ENCODE measurements around the gene CXCR3.
A peak's percentile ranks its signal among the peaks of the same experiment; 100 is the strongest.
"Not testable (repeated sequence)": the region's sequence is repeated elsewhere in the genome, so short reads cannot be mapped to it uniquely, and the experiment has no call there.

CXCR3 gene

GRCh38 chrX:71618303-71618721 lies at the start of gene CXCR3:
TSS of gene CXCR3 (minus strand) at chrX:71618511. CDS start at chrX:71618449, 62 bp downstream.
- DNase-seq (ENCODE audit: low read depth in 1 of 2, low spot score in 1 of 2): peak; percentile 19 to 21

DNA sequence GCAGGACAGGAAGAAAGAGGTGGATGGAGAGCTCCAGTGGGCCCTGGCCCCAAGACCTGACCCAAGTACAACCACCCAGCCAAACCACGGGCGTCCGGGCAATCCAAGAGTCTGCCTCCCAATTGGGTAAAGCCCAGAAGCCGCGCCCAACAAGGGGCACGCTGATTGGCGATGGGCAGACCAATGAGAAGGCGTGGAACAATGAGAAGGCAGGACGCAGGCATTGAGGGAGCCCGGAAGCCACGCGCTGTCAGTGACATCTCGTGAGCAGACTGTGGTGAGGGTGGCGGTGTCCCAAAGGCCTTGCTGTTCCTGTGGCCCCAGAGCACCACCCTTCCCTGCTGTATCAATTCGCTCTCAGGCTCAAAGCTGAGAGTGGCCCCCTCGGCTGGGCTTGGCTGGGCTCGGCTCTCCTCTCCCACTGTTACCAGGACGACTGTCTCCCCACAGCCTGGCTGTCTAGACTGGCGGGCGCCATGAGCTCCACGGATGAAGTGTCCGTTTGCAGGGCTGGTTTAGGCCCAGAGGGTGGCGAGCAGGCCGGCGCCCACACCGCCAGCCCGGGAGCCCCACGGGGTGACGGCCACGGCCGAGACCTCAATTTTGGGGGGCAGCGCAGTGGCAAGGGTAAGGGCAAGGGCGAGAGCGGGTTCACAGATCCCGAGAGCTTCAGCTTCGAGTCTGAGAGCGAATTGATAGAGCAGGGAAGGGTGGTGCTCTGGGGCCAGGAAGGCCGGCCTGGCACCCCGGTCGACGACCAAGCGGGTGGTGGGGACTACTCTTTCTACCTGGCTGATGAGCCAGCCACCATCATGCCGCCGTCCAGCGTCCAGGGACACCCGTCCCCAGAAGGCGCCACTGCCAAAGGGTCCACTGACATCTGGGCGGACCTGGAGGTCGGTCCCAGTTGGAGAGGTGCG lies 49.3 kb upstream of the CXCR3 start, which contains the start of gene LOC101059915:
Gene LOC101059915 (plus strand): TSS at position 219 of the 920 bp plus-strand sequence.
- DNase-seq (ENCODE audit: low read depth in 1 of 2, low spot score in 1 of 2): no peak

DNA sequence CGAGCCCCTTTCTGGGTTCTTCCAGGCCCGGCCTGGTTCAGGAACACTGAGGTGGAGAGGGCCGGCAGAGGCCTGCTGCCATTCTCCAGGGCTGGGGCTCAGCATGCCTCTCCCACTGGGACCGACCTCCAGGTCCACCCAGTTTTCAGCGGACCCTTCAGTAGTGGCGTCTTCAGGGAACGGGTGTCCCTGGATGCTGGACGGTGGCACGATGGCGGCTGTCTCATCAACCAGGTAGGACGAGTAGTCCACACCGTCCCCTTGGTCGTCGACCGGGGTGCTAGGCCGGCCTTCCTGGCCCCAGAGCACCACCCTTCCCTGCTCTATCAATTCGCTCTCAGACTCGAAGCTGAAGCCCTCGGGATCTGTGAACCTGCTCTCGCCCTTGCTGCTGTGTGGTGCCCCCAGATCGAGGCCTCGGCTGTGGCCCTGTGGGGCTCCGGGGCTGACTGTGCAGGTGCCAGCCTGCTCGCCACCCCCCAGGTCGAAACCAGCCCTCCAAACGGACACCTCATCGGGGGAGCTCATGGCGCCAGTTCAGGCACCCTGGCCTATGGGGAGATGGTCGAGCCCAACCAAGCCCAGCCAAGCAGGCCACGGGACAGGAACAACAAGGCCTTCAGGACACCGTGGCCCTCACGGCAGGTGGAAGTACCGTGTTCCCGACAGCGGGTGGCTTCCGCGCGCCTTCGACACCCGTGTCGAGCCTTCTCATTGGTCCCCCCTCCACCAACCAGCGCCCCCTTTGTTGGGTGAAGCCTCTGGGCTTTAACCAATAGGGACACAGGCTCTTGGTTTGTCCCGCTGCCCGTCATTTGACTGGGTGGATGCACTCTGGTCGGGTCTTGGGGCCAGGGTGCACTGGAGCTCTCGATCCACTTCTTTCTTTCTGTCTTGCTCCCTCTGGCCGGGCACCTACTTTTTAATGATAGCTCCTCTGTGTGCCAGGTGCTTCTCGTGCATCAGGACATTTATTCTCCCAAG lies 48.2 kb upstream of the CXCR3 start:
- DNase-seq (ENCODE audit: low read depth in 1 of 2, low spot score in 1 of 2): no peak

DNA sequence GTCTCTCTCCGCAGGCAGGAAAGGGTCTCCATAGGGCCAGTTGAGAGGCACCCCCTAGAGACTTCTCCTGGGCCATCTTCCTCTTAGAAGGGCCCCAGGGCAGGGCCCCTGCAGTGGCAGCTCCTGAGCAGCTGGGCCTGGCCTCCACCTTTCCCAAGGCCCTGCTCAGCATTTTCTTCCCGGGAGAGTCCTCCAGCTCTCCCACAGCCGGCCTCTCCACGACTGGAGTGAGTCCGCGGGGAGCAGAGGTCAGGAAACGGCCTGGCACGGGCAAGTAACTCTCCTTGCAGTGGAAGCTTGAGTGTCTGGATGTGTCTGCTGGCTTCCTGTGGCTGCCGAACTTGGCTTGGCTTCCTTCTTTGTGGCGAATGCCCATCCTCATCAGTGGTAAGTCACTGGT lies 47.4 kb upstream of the CXCR3 start:
- no peak for DNase-seq (ENCODE audit: low read depth in 1 of 2, low spot score in 1 of 2)

GRCh38 chrX:71664889-71665491 lies 46.7 kb upstream of the CXCR3 start:
- DNase-seq (ENCODE audit: low read depth in 1 of 2, low spot score in 1 of 2): no peak

DNA sequence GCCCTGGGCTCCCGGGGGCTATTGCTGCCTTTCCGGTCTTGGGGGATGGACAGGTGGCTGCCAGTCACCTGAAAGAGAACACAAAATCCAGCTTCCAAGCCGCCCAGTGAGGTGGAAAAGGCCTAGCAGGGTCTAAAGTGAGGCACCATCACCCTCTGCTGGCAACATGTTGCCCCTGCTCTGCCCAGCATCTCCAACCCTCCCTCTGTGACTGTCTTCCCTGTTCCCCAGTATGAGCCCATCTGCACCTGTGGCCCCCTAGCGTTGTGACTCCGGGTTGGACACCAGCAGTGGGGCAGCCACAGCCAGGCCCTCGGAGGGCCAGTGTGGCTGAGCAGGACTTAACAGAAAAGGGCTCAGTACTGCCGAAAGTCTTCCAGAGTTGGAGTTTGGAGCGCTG lies 45.9 kb upstream of the CXCR3 start:
- DNase-seq (ENCODE audit: low read depth in 1 of 2, low spot score in 1 of 2): not testable (repeated sequence)

DNA sequence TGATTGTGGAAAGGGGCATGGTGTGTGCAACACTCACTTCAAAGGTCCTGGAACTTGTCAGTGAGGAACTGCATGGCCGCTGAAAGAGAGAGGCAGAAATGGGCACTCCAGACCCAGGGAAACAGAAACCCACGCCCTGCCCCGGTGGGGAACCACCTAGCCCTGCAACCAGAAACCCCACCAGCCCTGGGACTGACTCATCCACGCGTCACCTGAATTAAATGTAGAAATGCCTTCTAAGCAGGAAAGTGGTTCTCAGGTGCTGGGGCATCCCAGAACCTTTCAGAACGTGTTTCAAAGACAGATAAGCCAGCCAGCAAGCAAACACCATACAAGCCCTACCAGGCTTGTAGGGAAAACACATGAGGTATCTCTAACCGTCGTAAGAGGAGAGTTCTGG lies 44.9 kb upstream of the CXCR3 start:
- peak in 1 of 2 donors; percentile 35 for DNase-seq (ENCODE audit: low read depth in 1 of 2, low spot score in 1 of 2)

- DNase-seq (ENCODE audit: low read depth in 1 of 2, low spot score in 1 of 2): not testable (repeated sequence)
Observed at GRCh38 chrX:71662654-71663053, 44.3 kb upstream of the CXCR3 start.

- no peak for DNase-seq (ENCODE audit: low read depth in 1 of 2, low spot score in 1 of 2)
Observed at GRCh38 chrX:71661919-71662318, 43.6 kb upstream of the CXCR3 start.

GRCh38 chrX:71660562-71661416 lies 42.5 kb upstream of the CXCR3 start:
- no peak for DNase-seq (ENCODE audit: low read depth in 1 of 2, low spot score in 1 of 2)

- no peak for DNase-seq (ENCODE audit: low read depth in 1 of 2, low spot score in 1 of 2)
Observed at GRCh38 chrX:71659959-71660358, 41.6 kb upstream of the CXCR3 start.

GRCh38 chrX:71659342-71659741 lies 41.0 kb upstream of the CXCR3 start:
- no peak for DNase-seq (ENCODE audit: low read depth in 1 of 2, low spot score in 1 of 2)

GRCh38 chrX:71657267-71657666 lies 39.0 kb upstream of the CXCR3 start:
- DNase-seq (ENCODE audit: low read depth in 1 of 2, low spot score in 1 of 2): no peak

- DNase-seq (ENCODE audit: low read depth in 1 of 2, low spot score in 1 of 2): no peak
Observed at GRCh38 chrX:71653344-71653743, 35.0 kb upstream of the CXCR3 start.

DNA sequence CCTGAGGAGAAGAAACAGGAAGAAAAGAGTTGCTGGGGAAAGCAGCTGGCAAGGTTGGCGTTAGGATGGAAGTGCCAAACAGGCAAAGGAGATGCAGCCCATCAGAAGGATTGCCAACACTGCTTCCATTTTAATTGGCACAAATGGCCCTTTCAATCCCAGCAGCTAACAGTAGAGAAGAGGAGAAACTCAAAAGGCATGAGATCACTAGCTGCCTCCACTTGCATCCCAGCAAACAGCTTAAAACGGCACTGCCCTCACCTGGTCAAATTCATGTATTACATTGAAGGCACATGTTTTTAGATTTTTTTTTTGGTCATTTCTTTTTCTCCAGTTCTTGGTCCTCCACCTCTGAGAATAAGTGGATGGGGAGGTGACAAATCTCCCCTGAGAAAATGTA lies 34.1 kb upstream of the CXCR3 start:
- no peak for DNase-seq (ENCODE audit: low read depth in 1 of 2, low spot score in 1 of 2)

- no peak for DNase-seq (ENCODE audit: low read depth in 1 of 2, low spot score in 1 of 2)
Observed at GRCh38 chrX:71650333-71650969, 32.1 kb upstream of the CXCR3 start.

DNA sequence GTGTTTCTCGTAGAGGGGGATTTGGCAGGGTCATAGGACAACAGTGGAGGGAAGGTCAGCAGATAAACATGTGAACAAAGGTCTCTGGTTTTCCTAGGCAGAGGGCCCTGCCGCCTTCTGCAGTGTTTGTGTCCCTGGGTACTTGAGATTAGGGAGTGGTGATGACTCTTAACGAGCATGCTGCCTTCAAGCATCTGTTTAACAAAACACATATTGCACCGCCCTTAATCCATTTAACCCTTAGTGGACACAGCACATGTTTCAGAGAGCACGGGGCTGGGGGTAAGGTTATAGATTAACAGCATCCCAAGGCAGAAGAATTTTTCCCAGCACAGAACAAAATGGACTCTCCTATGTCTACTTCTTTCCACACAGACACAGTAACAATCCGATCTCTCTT lies 26.1 kb upstream of the CXCR3 start:
- not testable (repeated sequence) for DNase-seq (ENCODE audit: low read depth in 1 of 2, low spot score in 1 of 2)

GRCh38 chrX:71640002-71640401 lies 21.7 kb upstream of the CXCR3 start:
- no peak for DNase-seq (ENCODE audit: low read depth in 1 of 2, low spot score in 1 of 2)

DNA sequence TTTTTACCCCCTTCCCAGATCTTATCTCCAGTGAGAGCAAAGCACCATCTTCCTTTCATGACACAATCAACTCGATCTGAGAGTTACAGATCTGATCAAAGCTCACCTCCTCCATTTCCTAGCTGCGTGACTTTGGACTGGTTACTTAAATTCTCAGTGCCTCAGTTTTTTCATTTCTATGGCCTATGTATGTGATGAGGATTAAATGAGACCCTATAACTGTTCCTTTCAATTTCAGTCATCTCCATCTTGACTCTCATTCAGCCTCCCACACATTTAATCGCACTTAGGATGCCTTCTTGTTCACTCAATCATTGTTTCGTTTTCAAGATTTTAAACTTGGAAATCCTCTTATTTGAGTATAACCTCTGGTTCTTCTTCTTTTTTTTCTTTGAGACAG lies 20.1 kb upstream of the CXCR3 start:
- no peak for DNase-seq (ENCODE audit: low read depth in 1 of 2, low spot score in 1 of 2)

- no peak for DNase-seq (ENCODE audit: low read depth in 1 of 2, low spot score in 1 of 2)
Observed at GRCh38 chrX:71637848-71638247, 19.5 kb upstream of the CXCR3 start.

Data from stimulated activated CD4-positive, alpha-beta T cell treated with anti-CD3 and anti-CD28 coated beads, Interleukin-15, amount 100 ng/mL, for 1 hour (primary cell).